ENCODE data around the gene NDST1. TPM values are rescaled to one million over a fixed set of nuclear protein-coding genes. Genes with fewer than 3 reads are reported as not detected.
A peak's percentile ranks its signal among the peaks of the same experiment; 100 is the strongest.

Gene NDST1
- total RNA-seq, 1 donor from 2014 or later, result 321 TPM

GRCh38 chr5:150465927-150466326 lies 42.0 kb upstream of the NDST1 start:
- Histone ChIP-seq H3K27ac (ENCODE audit: low read depth, low read length) (no peak overlapping the region), H3K27me3 (ENCODE audit: insufficient read depth, low read length) (no peaks in the 10 kb centered on the region), H3K9me3 (ENCODE audit: insufficient read depth, low read depth, low read length) (no peaks in the 10 kb centered on the region), H3K4me1 (ENCODE audit: insufficient read depth, low read length) (peaks cover 17% of the 10 kb centered on the region), H3K36me3 (ENCODE audit: insufficient read depth, low read length) (no peaks in the 10 kb centered on the region), H3K4me2 (ENCODE audit: low read length) (no peak overlapping the region), H3K4me3 (ENCODE audit: insufficient read depth, low read depth, low read length) (no peak overlapping the region), H2AFZ (ENCODE audit: low read depth, low read length) (no peak overlapping the region), H3K79me2 (ENCODE audit: insufficient read depth, low read length) (no peaks in the 10 kb centered on the region), H4K20me1 (ENCODE audit: insufficient read depth, low read length) (no peaks in the 10 kb centered on the region), H3K9ac (ENCODE audit: low read length) (no peak overlapping the region)
- no peak for FAIRE-seq
- no peak overlapping the region for H3K4me3 Mint-ChIP-seq (ENCODE audit: unreplicated experiment)
- no peak for DNase-seq (ENCODE audit: low read depth)
- no peaks in the 10 kb centered on the region for H3K9me3 Mint-ChIP-seq (ENCODE audit: unreplicated experiment)
- H3K4me1 Mint-ChIP-seq (ENCODE audit: low read depth, unreplicated experiment), result peaks cover 27% of the 10 kb centered on the region
- H3K36me3 Mint-ChIP-seq (ENCODE audit: low read depth, unreplicated experiment), result no peaks in the 10 kb centered on the region
- H3K27ac Mint-ChIP-seq (ENCODE audit: unreplicated experiment), result no peak overlapping the region
- H3K27me3 Mint-ChIP-seq (ENCODE audit: low read depth, unreplicated experiment), result no peaks in the 10 kb centered on the region
- TF ChIP-seq, protein P1, sequence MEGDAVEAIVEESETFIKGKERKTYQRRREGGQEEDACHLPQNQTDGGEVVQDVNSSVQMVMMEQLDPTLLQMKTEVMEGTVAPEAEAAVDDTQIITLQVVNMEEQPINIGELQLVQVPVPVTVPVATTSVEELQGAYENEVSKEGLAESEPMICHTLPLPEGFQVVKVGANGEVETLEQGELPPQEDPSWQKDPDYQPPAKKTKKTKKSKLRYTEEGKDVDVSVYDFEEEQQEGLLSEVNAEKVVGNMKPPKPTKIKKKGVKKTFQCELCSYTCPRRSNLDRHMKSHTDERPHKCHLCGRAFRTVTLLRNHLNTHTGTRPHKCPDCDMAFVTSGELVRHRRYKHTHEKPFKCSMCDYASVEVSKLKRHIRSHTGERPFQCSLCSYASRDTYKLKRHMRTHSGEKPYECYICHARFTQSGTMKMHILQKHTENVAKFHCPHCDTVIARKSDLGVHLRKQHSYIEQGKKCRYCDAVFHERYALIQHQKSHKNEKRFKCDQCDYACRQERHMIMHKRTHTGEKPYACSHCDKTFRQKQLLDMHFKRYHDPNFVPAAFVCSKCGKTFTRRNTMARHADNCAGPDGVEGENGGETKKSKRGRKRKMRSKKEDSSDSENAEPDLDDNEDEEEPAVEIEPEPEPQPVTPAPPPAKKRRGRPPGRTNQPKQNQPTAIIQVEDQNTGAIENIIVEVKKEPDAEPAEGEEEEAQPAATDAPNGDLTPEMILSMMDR (IDR thresholded peaks at IDR 0.05; ENCODE audit: insufficient read depth, low read depth, low read length), result no peak
- no peak for TF ChIP-seq EZH2 (IDR thresholded peaks at IDR 0.05; ENCODE audit: insufficient read depth, low read length)

DNA sequence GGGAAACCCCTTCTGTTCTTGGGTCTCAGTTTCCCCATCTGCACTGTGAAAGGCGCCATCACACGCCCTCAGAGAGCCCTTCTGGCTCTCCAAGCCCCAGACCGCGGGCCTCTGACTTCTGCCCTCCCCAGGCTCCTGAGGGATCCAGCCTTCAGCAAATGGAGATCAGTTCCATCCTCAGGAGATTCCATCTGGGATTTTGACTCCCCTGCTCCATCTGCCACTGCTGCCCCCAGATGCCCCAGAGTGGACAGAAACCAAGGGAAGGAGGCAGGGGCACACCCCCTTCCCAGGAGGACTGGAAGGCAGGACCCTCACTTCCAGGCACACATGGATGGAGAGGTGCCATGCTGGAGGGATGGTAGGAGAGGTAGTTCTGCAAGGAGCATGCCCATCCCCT lies 39.7 kb upstream of the NDST1 start:
- DNase-seq (ENCODE audit: low read depth) (no peak), FAIRE-seq (no peak)
- no peak overlapping the region for H3K27ac ChIP-seq (ENCODE audit: low read depth, low read length)
- no peaks in the 10 kb centered on the region for H3K79me2 ChIP-seq (ENCODE audit: insufficient read depth, low read length)
- no peak overlapping the region for H3K9ac ChIP-seq (ENCODE audit: low read length)
- H3K36me3 ChIP-seq (ENCODE audit: insufficient read depth, low read length), result no peaks in the 10 kb centered on the region
- no peak overlapping the region for H3K4me2 ChIP-seq (ENCODE audit: low read length)
- no peaks in the 10 kb centered on the region for H4K20me1 ChIP-seq (ENCODE audit: insufficient read depth, low read length)
- peak overlapping the region; percentile 86 for H3K27ac Mint-ChIP-seq (ENCODE audit: unreplicated experiment)
- peaks cover 28% of the 10 kb centered on the region for H3K4me1 ChIP-seq (ENCODE audit: insufficient read depth, low read length)
- H3K4me3 ChIP-seq (ENCODE audit: insufficient read depth, low read depth, low read length), result no peak overlapping the region
- no peaks in the 10 kb centered on the region for H3K27me3 ChIP-seq (ENCODE audit: insufficient read depth, low read length)
- peaks cover 29% of the 10 kb centered on the region for H3K4me1 Mint-ChIP-seq (ENCODE audit: low read depth, unreplicated experiment)
- H2AFZ ChIP-seq (ENCODE audit: low read depth, low read length), result no peak overlapping the region
- H3K4me3 Mint-ChIP-seq (ENCODE audit: unreplicated experiment), result no peak overlapping the region
- no peaks in the 10 kb centered on the region for H3K27me3 Mint-ChIP-seq (ENCODE audit: low read depth, unreplicated experiment)
- TF ChIP-seq, protein P1 (IDR thresholded peaks at IDR 0.05; ENCODE audit: insufficient read depth, low read depth, low read length), result no peak
- TF ChIP-seq EZH2 (IDR thresholded peaks at IDR 0.05; ENCODE audit: insufficient read depth, low read length), result no peak
- H3K9me3 ChIP-seq (ENCODE audit: insufficient read depth, low read depth, low read length), result no peaks in the 10 kb centered on the region
- H3K36me3 Mint-ChIP-seq (ENCODE audit: low read depth, unreplicated experiment), result no peaks in the 10 kb centered on the region
- no peaks in the 10 kb centered on the region for H3K9me3 Mint-ChIP-seq (ENCODE audit: unreplicated experiment)

- Histone ChIP-seq H3K4me2 (ENCODE audit: low read length) (peak overlapping the region; percentile 11), H3K27ac (ENCODE audit: low read depth, low read length) (peak overlapping the region; percentile 77), H3K36me3 (ENCODE audit: insufficient read depth, low read length) (no peaks in the 10 kb centered on the region), H3K79me2 (ENCODE audit: insufficient read depth, low read length) (no peaks in the 10 kb centered on the region), H3K27me3 (ENCODE audit: insufficient read depth, low read length) (no peaks in the 10 kb centered on the region), H2AFZ (ENCODE audit: low read depth, low read length) (no peak overlapping the region), H3K4me3 (ENCODE audit: insufficient read depth, low read depth, low read length) (no peak overlapping the region), H3K4me1 (ENCODE audit: insufficient read depth, low read length) (peaks cover 36% of the 10 kb centered on the region), H3K9me3 (ENCODE audit: insufficient read depth, low read depth, low read length) (no peaks in the 10 kb centered on the region), H3K9ac (ENCODE audit: low read length) (no peak overlapping the region), H4K20me1 (ENCODE audit: insufficient read depth, low read length) (no peaks in the 10 kb centered on the region)
- TF ChIP-seq EZH2 (IDR thresholded peaks at IDR 0.05; ENCODE audit: insufficient read depth, low read length), result no peak
- TF ChIP-seq, protein P1 (IDR thresholded peaks at IDR 0.05; ENCODE audit: insufficient read depth, low read depth, low read length), result no peak
- Mint-ChIP-seq H3K27me3 (ENCODE audit: low read depth, unreplicated experiment) (no peaks in the 10 kb centered on the region), H3K4me1 (ENCODE audit: low read depth, unreplicated experiment) (peaks cover 33% of the 10 kb centered on the region), H3K4me3 (ENCODE audit: unreplicated experiment) (peak overlapping the region; percentile 20), H3K9me3 (ENCODE audit: unreplicated experiment) (no peaks in the 10 kb centered on the region), H3K36me3 (ENCODE audit: low read depth, unreplicated experiment) (no peaks in the 10 kb centered on the region), H3K27ac (ENCODE audit: unreplicated experiment) (peak overlapping the region; percentile 89)
- DNase-seq (ENCODE audit: low read depth) (peak; percentile 99), FAIRE-seq (peak; percentile 84)
These were observed 38.0 kb upstream of the NDST1 start for GRCh38 chr5:150469718-150470469.

Data from astrocyte (in vitro differentiated cells and primary cell).